HepG2 (cell line): ENCODE measurements around the gene NFE2L1. TPM values are rescaled to one million over a fixed set of nuclear protein-coding genes. Genes with fewer than 3 reads are reported as not detected.

ENCODE experiments used
- CAMTA2 ChIP-seq: sonication (generic); formaldehyde crosslinking; IDR thresholded peaks from 2 replicates; pipeline ENCODE4 v1.4.0; 2020; ENCODE audit warnings: mild to moderate bottlenecking, missing genetic modification reagents, borderline replicate concordance
- CHD2 ChIP-seq: IDR thresholded peaks from 2 replicates; pipeline ENCODE4 v1.6.1; 2011; ENCODE audit warnings: low read depth, low read length, improper control_type of control experiment
- NR2C2 ChIP-seq: sonication (generic); formaldehyde crosslinking; IDR thresholded peaks from 2 replicates; pipeline ENCODE4 v1.4.0; 2020; ENCODE audit warnings: missing genetic modification reagents, mild to moderate bottlenecking, moderate library complexity, borderline replicate concordance
- RERE ChIP-seq: IDR thresholded peaks from 2 replicates; pipeline ENCODE4 v1.6.1; 2016; ENCODE audit warnings: low read depth, missing genetic modification reagents, missing compliant biosample characterization
- SSRP1 ChIP-seq: IDR thresholded peaks from 2 replicates; pipeline ENCODE4 v1.6.1; 2016; ENCODE audit warnings: control low read depth
- ZNF205 ChIP-seq: IDR thresholded peaks from 2 replicates; pipeline ENCODE4 v1.6.1; 2018; ENCODE audit warnings: missing biosample characterization, missing genetic modification reagents
- ZNF3 ChIP-seq: IDR thresholded peaks from 2 replicates; pipeline ENCODE4 v1.7.0; 2017; ENCODE audit warnings: inconsistent platforms
- ZNF34 ChIP-seq: sonication (generic); formaldehyde crosslinking; IDR thresholded peaks from 2 replicates; pipeline ENCODE4 v1.4.0; 2020; ENCODE audit warnings: mild to moderate bottlenecking, missing genetic modification reagents, borderline replicate concordance
- ZNF557 ChIP-seq: sonication (generic); formaldehyde crosslinking; IDR thresholded peaks from 2 replicates; pipeline ENCODE4 v1.4.0; 2020; ENCODE audit warnings: missing genetic modification reagents
- ZNF790 ChIP-seq: sonication (generic); formaldehyde crosslinking; IDR thresholded peaks from 2 replicates; pipeline ENCODE4 v1.8.0; 2022; ENCODE audit warnings: missing genetic modification reagents, mild to moderate bottlenecking, borderline replicate concordance
- polyA plus RNA-seq, 8 experiments: library from polyadenylated mRNA; depleted of rRNA in 3 of 8; stranded (reverse) in 7 of 8; unstranded in 1 of 8; fragments of >200 nt; fragmentation: Illumina TruSeq in 4 of 8; extraction: Trizol in 4 of 8; gene quantifications; 2 replicates each; pipeline versions ENCODE4 v1.2.1 to v1.2.3, GENCODE V29; 2011 to 2016; ENCODE audit warnings: low read depth in 4 of 8, missing spikeins in 1 of 8, mixed read lengths in 1 of 8; ENCODE audit not compliant: insufficient read depth in 1 of 8
- total RNA-seq, 5 experiments: library from RNA; depleted of rRNA; stranded (reverse); fragments of >200 nt; fragmentation: Illumina TruSeq; extraction: Trizol; gene quantifications; 2 replicates each; pipeline ENCODE4 v1.2.3, GENCODE V29; 2016; ENCODE audit warnings: low read depth in 1 of 5
- TF ChIP-seq, protein P1 (sequence below), 2 experiments: fragments of 450-650 bp in 1 of 2; sonication (generic) in 1 of 2; formaldehyde crosslinking in 1 of 2; IDR thresholded peaks; 2 replicates each; pipeline versions ENCODE4 v1.6.1 to v1.8.0; 2016 to 2022; ENCODE audit warnings: antibody characterized with exemption in 1 of 2, mild to moderate bottlenecking in 1 of 2, missing genetic modification reagents in 1 of 2
- TF ChIP-seq, protein P2 (sequence below): conservative IDR thresholded peaks from 2 replicates; pipeline ENCODE4 v1.6.1; 2018; ENCODE audit warnings: missing genetic modification reagents

The NFE2L1 gene
- total and polyA plus RNA-seq, 2 of the 13 experiments (the other 11 are each of a cell fraction or from before 2014, with no cell fraction given): 67.0 to 234 TPM

- no peak for TF ChIP-seq RERE (CRISPR knock-in tag)
- 0 out of 2 replicates have a peak, but pooled peaks have one; percentile 62 for TF ChIP-seq ZNF34
- no peak for TF ChIP-seq ZNF557
- no peak for TF ChIP-seq SSRP1 (CRISPR knock-in tag)
- TF ChIP-seq, protein P1, sequence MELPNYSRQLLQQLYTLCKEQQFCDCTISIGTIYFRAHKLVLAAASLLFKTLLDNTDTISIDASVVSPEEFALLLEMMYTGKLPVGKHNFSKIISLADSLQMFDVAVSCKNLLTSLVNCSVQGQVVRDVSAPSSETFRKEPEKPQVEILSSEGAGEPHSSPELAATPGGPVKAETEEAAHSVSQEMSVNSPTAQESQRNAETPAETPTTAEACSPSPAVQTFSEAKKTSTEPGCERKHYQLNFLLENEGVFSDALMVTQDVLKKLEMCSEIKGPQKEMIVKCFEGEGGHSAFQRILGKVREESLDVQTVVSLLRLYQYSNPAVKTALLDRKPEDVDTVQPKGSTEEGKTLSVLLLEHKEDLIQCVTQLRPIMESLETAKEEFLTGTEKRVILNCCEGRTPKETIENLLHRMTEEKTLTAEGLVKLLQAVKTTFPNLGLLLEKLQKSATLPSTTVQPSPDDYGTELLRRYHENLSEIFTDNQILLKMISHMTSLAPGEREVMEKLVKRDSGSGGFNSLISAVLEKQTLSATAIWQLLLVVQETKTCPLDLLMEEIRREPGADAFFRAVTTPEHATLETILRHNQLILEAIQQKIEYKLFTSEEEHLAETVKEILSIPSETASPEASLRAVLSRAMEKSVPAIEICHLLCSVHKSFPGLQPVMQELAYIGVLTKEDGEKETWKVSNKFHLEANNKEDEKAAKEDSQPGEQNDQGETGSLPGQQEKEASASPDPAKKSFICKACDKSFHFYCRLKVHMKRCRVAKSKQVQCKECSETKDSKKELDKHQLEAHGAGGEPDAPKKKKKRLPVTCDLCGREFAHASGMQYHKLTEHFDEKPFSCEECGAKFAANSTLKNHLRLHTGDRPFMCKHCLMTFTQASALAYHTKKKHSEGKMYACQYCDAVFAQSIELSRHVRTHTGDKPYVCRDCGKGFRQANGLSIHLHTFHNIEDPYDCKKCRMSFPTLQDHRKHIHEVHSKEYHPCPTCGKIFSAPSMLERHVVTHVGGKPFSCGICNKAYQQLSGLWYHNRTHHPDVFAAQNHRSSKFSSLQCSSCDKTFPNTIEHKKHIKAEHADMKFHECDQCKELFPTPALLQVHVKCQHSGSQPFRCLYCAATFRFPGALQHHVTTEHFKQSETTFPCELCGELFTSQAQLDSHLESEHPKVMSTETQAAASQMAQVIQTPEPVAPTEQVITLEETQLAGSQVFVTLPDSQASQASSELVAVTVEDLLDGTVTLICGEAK (IDR thresholded peaks at IDR 0.05): no peak
- TF ChIP-seq, protein P1 (CRISPR knock-in tag; IDR thresholded peaks at IDR 0.05): no peak
- TF ChIP-seq CAMTA2 (CRISPR knock-in tag): 0 out of 2 replicates have a peak, but pooled peaks have one; percentile 4
- no peak for TF ChIP-seq ZNF3
- no peak for TF ChIP-seq ZNF205 (CRISPR knock-in tag)
- TF ChIP-seq, protein P2, sequence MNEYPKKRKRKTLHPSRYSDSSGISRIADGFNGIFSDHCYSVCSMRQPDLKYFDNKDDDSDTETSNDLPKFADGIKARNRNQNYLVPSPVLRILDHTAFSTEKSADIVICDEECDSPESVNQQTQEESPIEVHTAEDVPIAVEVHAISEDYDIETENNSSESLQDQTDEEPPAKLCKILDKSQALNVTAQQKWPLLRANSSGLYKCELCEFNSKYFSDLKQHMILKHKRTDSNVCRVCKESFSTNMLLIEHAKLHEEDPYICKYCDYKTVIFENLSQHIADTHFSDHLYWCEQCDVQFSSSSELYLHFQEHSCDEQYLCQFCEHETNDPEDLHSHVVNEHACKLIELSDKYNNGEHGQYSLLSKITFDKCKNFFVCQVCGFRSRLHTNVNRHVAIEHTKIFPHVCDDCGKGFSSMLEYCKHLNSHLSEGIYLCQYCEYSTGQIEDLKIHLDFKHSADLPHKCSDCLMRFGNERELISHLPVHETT (CRISPR knock-in tag): 0 out of 2 replicates have a peak, but pooled peaks have one; percentile 35
- TF ChIP-seq CHD2: no peak
- TF ChIP-seq ZNF790 (CRISPR knock-in tag): no peak
- 0 out of 2 replicates have a peak, but pooled peaks have one; percentile 23 for TF ChIP-seq NR2C2
Observed at GRCh38 chr17:48026502-48027321, 21.4 kb upstream of the NFE2L1 start (continued).
